22Rv1 (cell line): ENCODE results near the gene ICAM4.

Experiments used
- H3K27ac ChIP-seq: fragments of 450-650 bp; 2 replicates; pipeline ENCODE4 v1.5.1; 2017
- CTCF ChIP-seq: fragments of 450-650 bp; IDR thresholded peaks from 2 replicates; pipeline ENCODE4 v1.5.1; 2017; ENCODE audit warnings: mild to moderate bottlenecking
- ZFX ChIP-seq: fragments of 450-650 bp; IDR thresholded peaks from 2 replicates; pipeline ENCODE4 v1.6.1; 2017; ENCODE audit warnings: antibody characterized with exemption, borderline replicate concordance

Gene ICAM4

GRCh38 chr19:10293637-10294367, 7.0 kb downstream of the ICAM4 start:
- TF ChIP-seq CTCF: no peak
- no peak for TF ChIP-seq ZFX
- no peak overlapping the region for H3K27ac ChIP-seq

DNA sequence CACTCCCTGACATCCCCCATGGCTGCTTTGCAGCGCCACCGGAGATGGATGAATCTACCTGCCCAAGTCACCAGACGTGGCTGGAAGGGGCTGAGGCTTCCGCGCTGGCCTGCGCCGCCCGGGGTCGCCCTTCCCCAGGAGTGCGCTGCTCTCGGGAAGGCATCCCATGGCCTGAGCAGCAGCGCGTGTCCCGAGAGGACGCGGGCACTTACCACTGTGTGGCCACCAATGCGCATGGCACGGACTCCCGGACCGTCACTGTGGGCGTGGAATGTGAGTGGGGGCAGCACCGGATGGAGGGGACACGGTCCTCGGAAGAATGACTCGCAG, 7.6 kb downstream of the ICAM4 start:
- no peak for TF ChIP-seq ZFX

DNA sequence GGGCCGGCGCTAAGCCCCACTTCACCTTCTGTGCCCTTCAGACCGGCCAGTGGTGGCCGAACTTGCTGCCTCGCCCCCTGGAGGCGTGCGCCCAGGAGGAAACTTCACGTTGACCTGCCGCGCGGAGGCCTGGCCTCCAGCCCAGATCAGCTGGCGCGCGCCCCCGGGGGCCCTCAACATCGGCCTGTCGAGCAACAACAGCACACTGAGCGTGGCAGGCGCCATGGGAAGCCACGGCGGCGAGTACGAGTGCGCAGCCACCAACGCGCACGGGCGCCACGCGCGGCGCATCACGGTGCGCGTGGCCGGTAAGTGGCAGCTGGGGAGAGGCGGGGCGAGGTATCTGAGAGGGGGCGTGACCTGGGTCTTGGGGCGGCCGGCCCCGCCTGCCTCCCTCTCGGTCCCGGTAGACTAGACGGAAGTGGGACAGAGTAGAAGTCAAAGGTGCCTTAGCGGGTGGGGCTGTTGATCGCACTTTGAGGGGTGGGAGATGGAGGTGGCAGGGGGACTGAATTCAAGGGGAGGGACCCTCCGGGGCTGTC, 8.6 kb downstream of the ICAM4 start:
- H3K27ac ChIP-seq: no peak overlapping the region
- no peak for TF ChIP-seq CTCF
- no peak for TF ChIP-seq ZFX

More for the DNA sequence above, 7.6 kb downstream of the ICAM4 start:
- H3K27ac ChIP-seq: no peak overlapping the region

GRCh38 chr19:10295847-10296591, 9.3 kb downstream of the ICAM4 start:
- TF ChIP-seq ZFX (no peak), CTCF (no peak)
- H3K27ac ChIP-seq: no peak overlapping the region

DNA sequence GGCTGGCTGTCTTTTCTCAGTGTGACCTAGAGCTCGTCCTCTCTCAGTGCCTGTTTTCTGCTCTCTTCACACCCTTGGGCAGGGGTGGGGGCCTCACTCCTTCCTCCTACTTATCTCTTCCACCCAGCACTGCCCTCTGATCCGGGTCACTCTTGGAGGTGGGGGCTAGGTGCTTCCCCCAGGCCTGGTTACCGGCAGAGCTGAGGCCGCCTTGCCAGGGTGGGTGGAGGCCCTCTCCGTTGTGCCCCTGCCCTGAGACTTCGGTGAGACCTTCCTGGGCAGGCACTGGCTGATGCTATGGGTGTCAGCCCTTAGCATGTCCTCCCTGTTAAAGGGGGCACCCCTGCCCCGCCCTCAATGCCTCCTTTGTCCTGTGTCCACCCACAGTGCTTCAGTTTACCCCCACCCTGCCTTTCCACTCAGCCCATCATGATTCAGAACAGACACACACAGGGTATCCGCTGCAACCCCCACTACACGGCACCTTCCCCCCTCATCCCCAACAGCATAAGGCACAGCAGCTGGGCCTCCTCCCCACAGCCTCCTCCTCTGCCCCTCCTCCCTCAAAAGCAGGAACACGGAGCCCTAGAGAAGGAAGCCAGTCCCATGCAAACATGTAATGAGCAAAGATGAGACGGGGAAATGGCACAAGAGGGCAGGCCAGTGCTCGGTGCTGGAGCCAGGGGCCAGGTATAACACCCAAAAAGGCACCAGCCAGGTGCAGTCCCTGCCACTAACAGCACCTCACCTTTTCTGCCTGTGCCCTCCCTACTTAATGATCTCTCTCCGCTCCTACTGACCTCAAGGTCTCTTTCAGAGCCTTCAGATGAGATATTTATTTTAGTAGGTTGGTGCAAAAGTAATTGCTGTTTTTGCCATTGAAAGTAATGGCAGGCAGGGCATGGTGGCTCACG, 13.0 kb downstream of the ICAM4 start:
- no peak for TF ChIP-seq ZFX
- no peak for TF ChIP-seq CTCF
- no peak overlapping the region for H3K27ac ChIP-seq

- no peak overlapping the region for H3K27ac ChIP-seq
Observed at GRCh38 chr19:10305139-10305806, 18.5 kb downstream of the ICAM4 start.

More at GRCh38 chr19:10305139-10305806, 18.5 kb downstream of the ICAM4 start:
- TF ChIP-seq CTCF (no peak), ZFX (no peak)
